Endothelial cell of umbilical vein (primary cell): Measurements from ENCODE around the gene C1R. TPM values are rescaled to one million over a fixed set of nuclear protein-coding genes. Genes with fewer than 3 reads are reported as not detected.

Source experiments
- BruUV-seq: library from RNA; stranded (reverse); fragments of 400-500 nt; replicated peaks from 2 replicates; lab custom pipeline; 2021; lab: Mats Ljungman, UMichigan
- CTCF ChIA-PET: fragments of 300-600, 350-600 bp; sonication (Branson Sonifier 250); formaldehyde crosslinking; loops from one replicate; lab custom pipeline; 2021; ENCODE audit warnings: antibody characterized with exemption, inconsistent platforms; lab: Charles Lee
- POLR2A ChIA-PET: fragments of 300-600, 350-600 bp; sonication (Branson Sonifier 250); formaldehyde crosslinking; loops from one replicate; lab custom pipeline; 2021; ENCODE audit warnings: antibody characterized with exemption, inconsistent platforms; lab: Charles Lee
- DNase-seq: peaks from one replicate; pipeline ENCODE4 v3.0.0-alpha.2; 2011; ENCODE audit warnings: low read depth, low spot score
- FAIRE-seq: peaks from 2 replicates; lab custom pipeline; 2011; peaks lifted over from hg19 to GRCh38; lab: Jason Lieb, UNC
- H2AFZ ChIP-seq: 2 replicates; pipeline ENCODE4 v1.6.0; 2012; ENCODE audit warnings: low read depth, low read length, control low read depth, inconsistent platforms
- H3K27ac ChIP-seq: 2 replicates; pipeline ENCODE4 v1.5.1; 2011; ENCODE audit warnings: low read depth, mild to moderate bottlenecking, control low read depth, low read length, moderate library complexity; ENCODE audit not compliant: insufficient read depth
- H3K27me3 ChIP-seq, 2 experiments: 2 replicates each; pipeline versions ENCODE4 v1.6.0 to v1.6.1; 2011; ENCODE audit warnings: low read length in 2 of 2, mixed read lengths in 1 of 2; ENCODE audit not compliant: control insufficient read depth in 2 of 2, insufficient read depth in 2 of 2
- H3K36me3 ChIP-seq, 2 experiments: 2 replicates in 1 of 2; 3 replicates in 1 of 2; pipeline ENCODE4 v1.5.1; 2011; ENCODE audit warnings: low read length in 2 of 2, mild to moderate bottlenecking in 1 of 2, moderate library complexity in 1 of 2; ENCODE audit not compliant: control insufficient read depth in 2 of 2, insufficient read depth in 2 of 2; ENCODE audit errors: extremely low read depth in 1 of 2
- H3K4me1 ChIP-seq: 3 replicates; pipeline ENCODE4 v1.5.1; 2011; ENCODE audit warnings: mild to moderate bottlenecking, low read length; ENCODE audit not compliant: control insufficient read depth, insufficient read depth; ENCODE audit errors: extremely low read depth
- H3K4me2 ChIP-seq: 2 replicates; pipeline ENCODE4 v1.6.1; 2011; ENCODE audit warnings: low read length, control low read depth, mixed read lengths; ENCODE audit not compliant: insufficient read depth
- H3K4me3 ChIP-seq, 3 experiments: fragments of 200-600 bp in 1 of 3; sonication (generic), shearing (Covaris generic) in 1 of 3; replicated peaks in 1 of 3; 2 replicates each; pipeline ENCODE4 v1.5.1; 2011 to 2016; ENCODE audit warnings: control low read depth in 3 of 3, low read length in 3 of 3, mild to moderate bottlenecking in 2 of 3, inconsistent platforms in 1 of 3, low read depth in 1 of 3, moderate library complexity in 1 of 3; ENCODE audit not compliant: insufficient read depth in 1 of 3
- H3K79me2 ChIP-seq: 2 replicates; pipeline ENCODE4 v1.6.0; 2012; ENCODE audit warnings: low read length, inconsistent platforms; ENCODE audit not compliant: control insufficient read depth, insufficient read depth
- H3K9ac ChIP-seq: replicated peaks from 2 replicates; pipeline ENCODE3; 2011; ENCODE audit warnings: low read length, control low read depth; ENCODE audit not compliant: insufficient read depth; ENCODE audit errors: extremely low read depth
- H3K9me1 ChIP-seq: replicated peaks from 3 replicates; pipeline ENCODE4 v1.6.0; 2011; ENCODE audit warnings: mild to moderate bottlenecking, low read length; ENCODE audit not compliant: control insufficient read depth, insufficient read depth; ENCODE audit errors: extremely low read depth
- H3K9me3 ChIP-seq: replicated peaks from 2 replicates; pipeline ENCODE4 v1.5.1; 2012; ENCODE audit warnings: low read length, inconsistent platforms; ENCODE audit not compliant: control insufficient read depth, insufficient read depth
- H4K20me1 ChIP-seq: replicated peaks from 2 replicates; pipeline ENCODE3; 2011; ENCODE audit warnings: mild to moderate bottlenecking, low read length; ENCODE audit not compliant: control insufficient read depth, insufficient read depth; ENCODE audit errors: extremely low read depth
- CTCF ChIP-seq, 2 donors: IDR thresholded peaks; 1 replicate in 1 of 2; 2 replicates in 1 of 2; pipeline ENCODE4 v1.5.1; 2011; ENCODE audit warnings: low read length in 2 of 2, mild to moderate bottlenecking in 2 of 2, moderate library complexity in 2 of 2, control low read depth in 1 of 2, inconsistent platforms in 1 of 2, low read depth in 1 of 2; ENCODE audit not compliant: insufficient read depth in 1 of 2; ENCODE audit errors: extremely low read depth in 1 of 2
- EZH2 ChIP-seq: IDR thresholded peaks from 2 replicates; pipeline ENCODE4 v1.6.1; 2012; ENCODE audit warnings: borderline replicate concordance, low read depth, mild to moderate bottlenecking, moderate library complexity, low read length, inconsistent platforms; ENCODE audit not compliant: severe bottlenecking
- FOS ChIP-seq: IDR thresholded peaks from 2 replicates; pipeline ENCODE4 v1.6.1; 2011; ENCODE audit warnings: mild to moderate bottlenecking, low read length, moderate library complexity, borderline replicate concordance; ENCODE audit not compliant: insufficient read depth
- GATA2 ChIP-seq: IDR thresholded peaks from 2 replicates; pipeline ENCODE4 v1.7.0; 2011; ENCODE audit warnings: low read depth, mild to moderate bottlenecking, moderate library complexity, mixed read lengths, low read length; ENCODE audit not compliant: insufficient read length, insufficient read depth
- JUN ChIP-seq: IDR thresholded peaks from 2 replicates; pipeline ENCODE4 v1.6.1; 2011; ENCODE audit warnings: borderline replicate concordance, low read depth; ENCODE audit not compliant: insufficient read length, insufficient read depth
- MAX ChIP-seq: IDR thresholded peaks from 2 replicates; pipeline ENCODE4 v1.6.1; 2011; ENCODE audit not compliant: insufficient read depth, insufficient read length
- MYC ChIP-seq: IDR thresholded peaks from one replicate; pipeline ENCODE4 v1.6.1; 2011; ENCODE audit warnings: mild to moderate bottlenecking, low read depth, low read length
- POLR2A ChIP-seq: IDR thresholded peaks from 2 replicates; pipeline ENCODE4 v1.6.1; 2012; ENCODE audit warnings: low read depth, mild to moderate bottlenecking, control low read depth, low read length
- POLR2AphosphoS5 ChIP-seq: IDR thresholded peaks from 2 replicates; pipeline ENCODE4 v1.6.1; 2012; ENCODE audit warnings: low read depth, mild to moderate bottlenecking, control low read depth, low read length, moderate library complexity; ENCODE audit not compliant: insufficient read depth
- dilution Hi-C: fragments of 300-500 bp; cut with MboI; formaldehyde crosslinking; loops from one replicate; pipeline ENCODE4 v1.15.0; 2019; ENCODE audit warnings: low sequenced_read_pairs; ENCODE audit not compliant: extremely low pct_ligation_motif_present
- intact Hi-C: fragments of 100-400 bp; cut with micrococcal nuclease; formaldehyde crosslinking; loops from one replicate; pipeline ENCODE4 v1.10.0; 2022
- polyA plus RNA-seq, 4 experiments: library from polyadenylated mRNA; depleted of rRNA in 3 of 4; stranded (reverse) in 3 of 4; unstranded in 1 of 4; fragments of >200 nt; gene quantifications; 2 replicates each; pipeline versions ENCODE4 v1.2.1 to v1.2.3, GENCODE V29; 2011 to 2012; ENCODE audit warnings: missing spikeins in 1 of 4
- total RNA-seq: library from RNA; stranded (reverse); gene quantifications from 2 replicates; pipeline ENCODE4 v1.2.3, GENCODE V29; 2021

Gene C1R
- total and polyA plus RNA-seq, 2 donors (not counting 3 experiments of a cell fraction or from before 2014, with no cell fraction given), result 3.6 to 5.8 TPM

GRCh38 chr12:7141351-7142005 lies 49.2 kb upstream of the C1R start:
- no TSS peak for BruUV-seq
- H3K4me2 ChIP-seq, result no peak overlapping the region
- DNase-seq, result no peak
- no peaks in the 10 kb centered on the region for H3K9me1 ChIP-seq
- no peak overlapping the region for H3K27ac ChIP-seq
- peaks cover 5 to 8% of the 10 kb centered on the region in 2 experiments for H3K36me3 ChIP-seq
- H3K4me1 ChIP-seq, result no peaks in the 10 kb centered on the region
- no peak overlapping the region for H2AFZ ChIP-seq
- dilution Hi-C loops, result no loop called here
- intact Hi-C loops, result loop anchor here (1.0 kb wide), 4 partner anchors 9 to 497 kb away; no protein-coding TSS in a partner anchor
- H3K79me2 ChIP-seq, result no peaks in the 10 kb centered on the region
- no peaks in the 10 kb centered on the region for H3K27me3 ChIP-seq
- ChIA-PET POLR2A (interaction anchor here (0.7 kb wide), 1 partner anchor 198 kb away, joined by 5 read pairs; the partner anchor contains the start of gene RNU7-1), CTCF (interaction anchor here (0.8 to 3.3 kb wide), 12 partner anchors 8 to 499 kb away, joined by 3 to 33 read pairs (median 5); partner anchors contain the start of genes CLSTN3 and PEX5)
- FAIRE-seq, result no peak
- no peak overlapping the region for H3K4me3 ChIP-seq
- H3K9ac ChIP-seq, result no peak overlapping the region
- no peaks in the 10 kb centered on the region for H3K9me3 ChIP-seq
- TF ChIP-seq MYC (no peak), GATA2 (no peak), MAX (no peak), EZH2 (no peak), CTCF (IDR thresholded peaks at IDR 0.05; ENCODE audit: extremely low read depth in 1 of 2, insufficient read depth in 1 of 2, low read depth in 1 of 2, low read length in 2 of 2) (no peak), JUN (no peak), FOS (no peak), POLR2A (no peak), POLR2AphosphoS5 (no peak)
- no peaks in the 10 kb centered on the region for H4K20me1 ChIP-seq
